ENCODE data around the gene ACP4. TPM values are rescaled to one million over a fixed set of nuclear protein-coding genes. Genes with fewer than 3 reads are reported as not detected.

ACP4 gene
- total and polyA plus RNA-seq, 2 experiments from 2014 or later, result not detected

GRCh38 chr19:50821248-50821612, 31.0 kb downstream of the ACP4 start:
- no peak for DNase-seq (ENCODE audit: low spot score)
- Mint-ChIP-seq H3K36me3 (ENCODE audit: low read depth) (peaks cover 3% of the 10 kb centered on the region; the same call in 1 of the 3 replicates), H3K9me3 (peaks cover 8% of the 10 kb centered on the region; the same call in 2 of the 3 replicates), H3K27me3 (ENCODE audit: insufficient read depth, low read depth, poor library complexity) (peaks cover 34% of the 10 kb centered on the region), H3K4me1 (peaks cover 32% of the 10 kb centered on the region), H3K4me3 (peak overlapping the region; percentile 70), H3K27ac (no peak overlapping the region)
- no peak overlapping the region for H3K27ac ChIP-seq (ENCODE audit: low read depth)
- H2AFZ ChIP-seq, result peak overlapping the region; percentile 90
- peaks cover 45% of the 10 kb centered on the region for H3K27me3 ChIP-seq (ENCODE audit: insufficient read depth)
- H3F3A ChIP-seq (replicated peaks; ENCODE audit: low read depth), result no peaks in the 10 kb centered on the region
- peak overlapping the region; percentile 82 for H3K4me2 ChIP-seq
- H3K9me2 ChIP-seq (ENCODE audit: insufficient read depth), result no peaks in the 10 kb centered on the region
- H4K20me1 ChIP-seq (replicated peaks; ENCODE audit: insufficient read depth), result no peaks in the 10 kb centered on the region
- ATAC-seq, result no peak
- TF ChIP-seq CREB1 (CRISPR knock-in tag; IDR thresholded peaks at IDR 0.05; ENCODE audit: low read depth) (no peak), ZNF462 (CRISPR knock-in tag; IDR thresholded peaks at IDR 0.05) (no peak)
- H3K79me2 ChIP-seq (replicated peaks; ENCODE audit: insufficient read depth), result no peaks in the 10 kb centered on the region
- peak overlapping the region; percentile 50 for H3K4me3 ChIP-seq
- H3K36me3 ChIP-seq (ENCODE audit: insufficient read depth), result no peaks in the 10 kb centered on the region
- peaks cover 23% of the 10 kb centered on the region for H3K4me1 ChIP-seq (ENCODE audit: insufficient read depth)

- H3K4me3 ChIP-seq, result no peak overlapping the region; the same call in 1 of the 2 replicates
- peaks cover 3% of the 10 kb centered on the region; the same call in 1 of the 3 replicates for H3K36me3 Mint-ChIP-seq (ENCODE audit: low read depth)
- TF ChIP-seq ETS1 (IDR thresholded peaks at IDR 0.05) (no peak), EZH2 (IDR thresholded peaks at IDR 0.05; ENCODE audit: low read depth, unreplicated experiment) (no peak), REST (IDR thresholded peaks at IDR 0.05; ENCODE audit: unreplicated experiment) (no peak), NANOG (IDR thresholded peaks at IDR 0.05; ENCODE audit: borderline replicate concordance) (no peak), CTCF (conservative IDR thresholded peaks at IDR 0.05; ENCODE audit: low read depth in 2 of 2) (no peak)
Observed at GRCh38 chr19:50821622-50822021, 31.4 kb downstream of the ACP4 start.

More at GRCh38 chr19:50821622-50822021, 31.4 kb downstream of the ACP4 start:
- Histone ChIP-seq H3K36me3 (ENCODE audit: insufficient read depth) (no peaks in the 10 kb centered on the region), H3K27ac (ENCODE audit: low read depth) (no peak overlapping the region), H3K79me2 (replicated peaks; ENCODE audit: insufficient read depth) (no peaks in the 10 kb centered on the region), H3K27me3 (ENCODE audit: insufficient read depth) (peaks cover 45% of the 10 kb centered on the region), H2AFZ (no peak overlapping the region), H4K20me1 (replicated peaks; ENCODE audit: insufficient read depth) (no peaks in the 10 kb centered on the region), H3K4me2 (peak overlapping the region; percentile 82; the same call in 1 of the 2 replicates), H3K4me1 (ENCODE audit: insufficient read depth) (peaks cover 23% of the 10 kb centered on the region), H3F3A (replicated peaks; ENCODE audit: low read depth) (no peaks in the 10 kb centered on the region), H3K9me2 (ENCODE audit: insufficient read depth) (no peaks in the 10 kb centered on the region)
- no peak for ATAC-seq
- DNase-seq (ENCODE audit: low spot score), result no peak
- peaks cover 32% of the 10 kb centered on the region for H3K4me1 Mint-ChIP-seq
- peaks cover 34% of the 10 kb centered on the region for H3K27me3 Mint-ChIP-seq (ENCODE audit: insufficient read depth, low read depth, poor library complexity)
- H3K27ac Mint-ChIP-seq, result no peak overlapping the region
- H3K4me3 Mint-ChIP-seq, result no peak overlapping the region; the same call in 2 of the 3 replicates
- H3K9me3 Mint-ChIP-seq, result peaks cover 6% of the 10 kb centered on the region; the same call in 1 of the 3 replicates

Measured in GM23338 (cell line).